Head of caudate nucleus (tissue), 42 donors: ENCODE results near the gene COG7.
"Not testable (repeated sequence)": the region's sequence is repeated elsewhere in the genome, so short reads cannot be mapped to it uniquely, and the experiment has no call there.

Experiments used
- DNase-seq, 42 donors: peaks; one replicate each; pipeline versions ENCODE4 v3.0.0 to v3.0.0-alpha.2; 2020 to 2021; ENCODE audit warnings: mixed read lengths in 7 of 42
- intact Hi-C: fragments of 100-400 bp; cut with DNase I; formaldehyde crosslinking; loops from one replicate; pipeline ENCODE4 v1.15.0; 2022

The COG7 gene

GRCh38 chr16:23395732-23396131 lies 57.3 kb downstream of the COG7 start:
- DNase-seq: no peak
- intact Hi-C loops: no loop called here

GRCh38 chr16:23394141-23394831 lies 58.7 kb downstream of the COG7 start:
- DNase-seq: no peak
- intact Hi-C loops: no loop called here

- intact Hi-C loops: no loop called here
- DNase-seq: no peak
These were observed 60.8 kb downstream of the COG7 start for GRCh38 chr16:23392223-23392600.

GRCh38 chr16:23391381-23392222 lies 61.4 kb downstream of the COG7 start:
- intact Hi-C loops: no loop called here
- no peak for DNase-seq

GRCh38 chr16:23389936-23390335 lies 63.1 kb downstream of the COG7 start:
- DNase-seq, intact Hi-C loops: not testable (repeated sequence)

GRCh38 chr16:23389201-23389600 lies 63.8 kb downstream of the COG7 start:
- intact Hi-C loops: no loop called here
- no peak for DNase-seq

GRCh38 chr16:23388786-23389185 lies 64.2 kb downstream of the COG7 start:
- intact Hi-C loops: no loop called here

GRCh38 chr16:23387666-23388065 lies 65.3 kb downstream of the COG7 start:
- DNase-seq: no peak
- intact Hi-C loops: no loop called here

More at GRCh38 chr16:23388786-23389185, 64.2 kb downstream of the COG7 start:
- DNase-seq: no peak

GRCh38 chr16:23385441-23385840 lies 67.5 kb downstream of the COG7 start:
- no peak for DNase-seq
- intact Hi-C loops: no loop called here

- intact Hi-C loops: no loop called here
- no peak for DNase-seq
These were observed 68.1 kb downstream of the COG7 start for GRCh38 chr16:23384878-23385277.

GRCh38 chr16:23383881-23384280 lies 69.1 kb downstream of the COG7 start:
- intact Hi-C loops: no loop called here
- DNase-seq: no peak

GRCh38 chr16:23382279-23382678 lies 70.7 kb downstream of the COG7 start:
- no peak for DNase-seq
- intact Hi-C loops: no loop called here

GRCh38 chr16:23381702-23382101 lies 71.3 kb downstream of the COG7 start:
- not testable (repeated sequence) for DNase-seq

GRCh38 chr16:23380501-23380951 lies 72.5 kb downstream of the COG7 start:
- intact Hi-C loops: no loop called here
- DNase-seq: no peak

More at GRCh38 chr16:23381702-23382101, 71.3 kb downstream of the COG7 start:
- intact Hi-C loops: not testable (repeated sequence)

GRCh38 chr16:23379707-23380106 lies 73.3 kb downstream of the COG7 start:
- no peak for DNase-seq
- intact Hi-C loops: no loop called here

GRCh38 chr16:23378921-23379320 lies 74.1 kb downstream of the COG7 start:
- DNase-seq: no peak
- intact Hi-C loops: no loop called here

- no peak for DNase-seq
- intact Hi-C loops: no loop called here
These were observed 74.7 kb downstream of the COG7 start for GRCh38 chr16:23378256-23378655.

GRCh38 chr16:23377071-23377931 lies 75.7 kb downstream of the COG7 start:
- DNase-seq: no peak
- intact Hi-C loops: no loop called here

- no peak for DNase-seq
- intact Hi-C loops: no loop called here
These were observed 77.3 kb downstream of the COG7 start for GRCh38 chr16:23375643-23376042.
